PFSK-1 (cell line): ENCODE data around the gene SLC7A4.

ENCODE experiments used
- FOXP2 ChIP-seq: optimal IDR thresholded peaks from 2 replicates; pipeline ENCODE3; 2011; ENCODE audit warnings: borderline replicate concordance, control low read depth, inconsistent platforms; ENCODE audit not compliant: insufficient read depth; ENCODE audit errors: extremely low read length, extremely low read depth
- POLR2AphosphoS5 ChIP-seq: IDR thresholded peaks from 2 replicates; pipeline ENCODE4 v1.6.1; 2012; ENCODE audit warnings: low read depth, mild to moderate bottlenecking, control low read depth, low read length, moderate library complexity
- SIN3A ChIP-seq: IDR thresholded peaks from 2 replicates; pipeline ENCODE4 v1.6.1; 2012; ENCODE audit warnings: mild to moderate bottlenecking, low read length, moderate library complexity, borderline replicate concordance; ENCODE audit not compliant: insufficient read depth
- TAF1 ChIP-seq: IDR thresholded peaks from 2 replicates; pipeline ENCODE4 v1.6.1; 2012; ENCODE audit warnings: low read length, control low read depth, borderline replicate concordance; ENCODE audit not compliant: insufficient read depth
- TF ChIP-seq, protein P1 (sequence below), 2 experiments: IDR thresholded peaks; 2 replicates each; pipeline versions ENCODE4 v1.6.1 to v1.8.0; 2011 to 2012; ENCODE audit warnings: low read depth in 2 of 2, low read length in 2 of 2, control low read depth in 1 of 2, inconsistent platforms in 1 of 2, mild to moderate bottlenecking in 1 of 2, moderate library complexity in 1 of 2; ENCODE audit not compliant: insufficient read depth in 1 of 2

Gene SLC7A4

DNA sequence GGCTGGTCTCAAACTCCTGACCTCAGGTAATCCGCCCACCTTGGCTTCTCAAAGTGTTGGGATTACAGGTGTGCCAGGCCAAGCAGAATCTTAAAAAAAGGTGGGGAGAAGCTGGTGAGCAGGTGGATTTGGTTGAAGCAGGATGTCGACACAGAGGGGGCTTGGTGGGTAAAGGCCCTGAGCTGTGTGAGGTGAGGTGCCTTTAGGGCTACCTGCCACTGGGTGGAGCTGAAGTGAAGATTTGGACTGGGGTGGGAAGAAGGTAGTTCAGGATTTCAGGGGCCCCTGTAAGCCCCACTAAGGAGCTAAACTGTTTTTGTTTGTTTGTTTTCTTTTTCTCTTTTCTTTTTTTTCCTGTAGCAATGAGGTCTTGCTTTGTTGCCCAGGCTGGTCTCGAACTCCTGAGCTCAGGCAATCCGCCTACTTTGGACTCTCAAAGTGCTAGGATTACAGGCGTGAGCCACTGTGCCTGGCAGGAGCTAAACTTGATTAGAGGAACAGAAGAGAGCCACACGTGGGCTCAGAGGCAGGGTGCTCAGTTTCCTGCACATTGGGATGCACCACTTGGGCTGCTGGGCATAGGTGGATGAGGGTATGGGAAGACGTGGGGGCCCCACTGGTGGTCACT is 11.4 kb downstream of the SLC7A4 start:
- TF ChIP-seq TAF1 (no peak), POLR2AphosphoS5 (no peak), SIN3A (no peak), FOXP2 (no peak)
- TF ChIP-seq, protein P1, sequence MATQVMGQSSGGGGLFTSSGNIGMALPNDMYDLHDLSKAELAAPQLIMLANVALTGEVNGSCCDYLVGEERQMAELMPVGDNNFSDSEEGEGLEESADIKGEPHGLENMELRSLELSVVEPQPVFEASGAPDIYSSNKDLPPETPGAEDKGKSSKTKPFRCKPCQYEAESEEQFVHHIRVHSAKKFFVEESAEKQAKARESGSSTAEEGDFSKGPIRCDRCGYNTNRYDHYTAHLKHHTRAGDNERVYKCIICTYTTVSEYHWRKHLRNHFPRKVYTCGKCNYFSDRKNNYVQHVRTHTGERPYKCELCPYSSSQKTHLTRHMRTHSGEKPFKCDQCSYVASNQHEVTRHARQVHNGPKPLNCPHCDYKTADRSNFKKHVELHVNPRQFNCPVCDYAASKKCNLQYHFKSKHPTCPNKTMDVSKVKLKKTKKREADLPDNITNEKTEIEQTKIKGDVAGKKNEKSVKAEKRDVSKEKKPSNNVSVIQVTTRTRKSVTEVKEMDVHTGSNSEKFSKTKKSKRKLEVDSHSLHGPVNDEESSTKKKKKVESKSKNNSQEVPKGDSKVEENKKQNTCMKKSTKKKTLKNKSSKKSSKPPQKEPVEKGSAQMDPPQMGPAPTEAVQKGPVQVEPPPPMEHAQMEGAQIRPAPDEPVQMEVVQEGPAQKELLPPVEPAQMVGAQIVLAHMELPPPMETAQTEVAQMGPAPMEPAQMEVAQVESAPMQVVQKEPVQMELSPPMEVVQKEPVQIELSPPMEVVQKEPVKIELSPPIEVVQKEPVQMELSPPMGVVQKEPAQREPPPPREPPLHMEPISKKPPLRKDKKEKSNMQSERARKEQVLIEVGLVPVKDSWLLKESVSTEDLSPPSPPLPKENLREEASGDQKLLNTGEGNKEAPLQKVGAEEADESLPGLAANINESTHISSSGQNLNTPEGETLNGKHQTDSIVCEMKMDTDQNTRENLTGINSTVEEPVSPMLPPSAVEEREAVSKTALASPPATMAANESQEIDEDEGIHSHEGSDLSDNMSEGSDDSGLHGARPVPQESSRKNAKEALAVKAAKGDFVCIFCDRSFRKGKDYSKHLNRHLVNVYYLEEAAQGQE (IDR thresholded peaks at IDR 0.05; ENCODE audit: insufficient read depth in 1 of 2, low read depth in 2 of 2, low read length in 2 of 2) = no peak

DNA sequence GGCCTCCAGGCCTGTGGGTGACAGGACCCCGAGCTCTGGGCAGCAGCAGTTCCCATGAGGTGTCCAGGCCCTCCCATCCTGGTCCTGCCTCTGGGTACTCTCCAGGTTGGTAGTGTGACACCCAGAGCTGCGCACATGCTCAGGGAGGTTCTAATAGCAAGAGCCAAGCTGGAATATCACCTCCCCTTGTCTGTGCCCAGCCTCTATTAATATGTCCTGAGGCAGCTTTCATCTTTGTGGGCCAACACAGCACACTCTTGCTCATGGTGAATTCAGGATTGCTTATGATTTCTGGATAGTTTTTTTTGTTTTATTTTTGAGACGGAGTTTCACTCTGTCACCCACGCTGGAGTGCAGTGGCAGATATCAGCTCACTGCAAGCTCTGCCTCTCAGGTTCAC is 14.0 kb downstream of the SLC7A4 start:
- TF ChIP-seq FOXP2 (no peak), POLR2AphosphoS5 (no peak), SIN3A (no peak), TAF1 (no peak)
- TF ChIP-seq, protein P1 (IDR thresholded peaks at IDR 0.05; ENCODE audit: insufficient read depth in 1 of 2, low read depth in 2 of 2, low read length in 2 of 2) = no peak

- no peak for TF ChIP-seq FOXP2
- TF ChIP-seq, protein P1 (IDR thresholded peaks at IDR 0.05; ENCODE audit: insufficient read depth in 1 of 2, low read depth in 2 of 2, low read length in 2 of 2) = no peak
- TF ChIP-seq SIN3A = no peak
- TF ChIP-seq POLR2AphosphoS5 = no peak
- no peak for TF ChIP-seq TAF1
Observed at GRCh38 chr22:21016644-21017420, 15.5 kb downstream of the SLC7A4 start.

DNA sequence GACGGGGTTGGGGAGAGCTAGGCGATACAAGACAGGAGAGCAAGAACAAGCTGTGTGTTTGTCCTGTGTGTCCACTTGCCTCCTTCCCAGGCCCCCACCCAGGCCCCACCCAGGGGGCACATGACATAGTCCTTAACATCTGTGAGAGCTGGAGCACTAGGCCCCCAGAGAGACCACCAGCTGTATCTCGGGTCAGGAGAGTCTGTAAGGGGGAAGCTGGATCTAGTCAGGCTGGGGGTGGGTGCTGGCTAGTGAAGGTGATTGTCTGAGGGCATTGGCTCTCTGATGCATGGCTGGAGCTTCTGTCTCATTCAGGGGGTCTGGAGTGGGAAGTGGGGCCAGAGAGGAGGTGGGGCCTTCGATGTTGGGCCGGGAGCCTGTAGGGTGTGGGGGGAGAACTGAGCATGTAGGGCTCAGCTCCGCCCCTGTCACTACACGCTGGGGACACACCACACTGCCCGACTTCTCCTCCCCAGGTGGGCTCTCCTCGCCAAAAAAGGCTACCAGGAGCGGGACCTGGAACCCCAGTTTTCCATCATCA is 16.8 kb downstream of the SLC7A4 start:
- TF ChIP-seq, protein P1 (IDR thresholded peaks at IDR 0.05; ENCODE audit: insufficient read depth in 1 of 2, low read depth in 2 of 2, low read length in 2 of 2) = no peak
- no peak for TF ChIP-seq TAF1
- TF ChIP-seq FOXP2 = no peak
- no peak for TF ChIP-seq POLR2AphosphoS5
- no peak for TF ChIP-seq SIN3A
